NCI-H510A treated with DMSO at 0.1 percent for 48 hours (cell line): ENCODE measurements around the gene NUP214.
"Not testable (repeated sequence)": the region's sequence is repeated elsewhere in the genome, so short reads cannot be mapped to it uniquely, and the experiment has no call there.

Experiments used
- DNase-seq: peaks from one replicate; lab custom pipeline; 2025; lab: John Stamatoyannopoulos, UW

The NUP214 gene

DNA sequence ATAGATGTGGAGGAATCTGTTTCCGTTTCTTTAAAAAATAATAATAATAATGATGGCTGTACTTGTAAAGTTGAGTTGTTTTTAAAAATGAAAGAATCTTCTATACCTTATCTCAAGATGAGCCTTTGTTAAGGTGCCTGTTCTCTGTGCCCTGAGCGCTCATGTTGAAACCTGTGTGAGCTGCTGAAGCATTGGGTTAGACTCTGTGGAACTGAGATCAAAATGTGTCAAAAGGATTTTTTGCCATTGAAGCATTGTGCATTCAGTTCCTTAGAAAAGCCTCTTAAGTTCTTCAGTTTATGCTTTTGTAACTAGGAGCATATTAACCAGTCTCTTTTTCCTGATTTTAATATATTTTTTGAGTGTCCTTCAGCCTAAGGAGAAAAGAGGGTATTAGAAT lies 67.7 kb downstream of the NUP214 start:
- no peak for DNase-seq

DNA sequence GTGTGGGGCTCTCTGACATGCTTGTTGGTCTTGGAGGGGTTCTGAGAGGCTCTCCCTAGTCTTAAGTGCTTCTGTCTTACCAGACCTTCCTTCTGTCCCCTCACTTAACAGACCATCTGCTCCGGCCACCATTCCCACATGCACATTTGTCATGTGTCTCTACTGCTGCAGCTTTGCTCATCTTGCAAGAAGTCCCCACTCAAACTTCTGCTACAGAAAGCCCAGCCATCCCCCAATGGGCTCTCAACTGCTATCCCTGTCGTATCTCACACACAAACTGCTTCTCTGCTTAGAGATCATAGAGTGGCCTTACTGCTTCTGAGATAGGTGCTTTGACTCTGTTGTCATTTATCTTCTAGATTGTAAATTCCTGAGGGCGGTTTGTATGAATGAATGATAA lies 69.4 kb downstream of the NUP214 start:
- DNase-seq = no peak

DNA sequence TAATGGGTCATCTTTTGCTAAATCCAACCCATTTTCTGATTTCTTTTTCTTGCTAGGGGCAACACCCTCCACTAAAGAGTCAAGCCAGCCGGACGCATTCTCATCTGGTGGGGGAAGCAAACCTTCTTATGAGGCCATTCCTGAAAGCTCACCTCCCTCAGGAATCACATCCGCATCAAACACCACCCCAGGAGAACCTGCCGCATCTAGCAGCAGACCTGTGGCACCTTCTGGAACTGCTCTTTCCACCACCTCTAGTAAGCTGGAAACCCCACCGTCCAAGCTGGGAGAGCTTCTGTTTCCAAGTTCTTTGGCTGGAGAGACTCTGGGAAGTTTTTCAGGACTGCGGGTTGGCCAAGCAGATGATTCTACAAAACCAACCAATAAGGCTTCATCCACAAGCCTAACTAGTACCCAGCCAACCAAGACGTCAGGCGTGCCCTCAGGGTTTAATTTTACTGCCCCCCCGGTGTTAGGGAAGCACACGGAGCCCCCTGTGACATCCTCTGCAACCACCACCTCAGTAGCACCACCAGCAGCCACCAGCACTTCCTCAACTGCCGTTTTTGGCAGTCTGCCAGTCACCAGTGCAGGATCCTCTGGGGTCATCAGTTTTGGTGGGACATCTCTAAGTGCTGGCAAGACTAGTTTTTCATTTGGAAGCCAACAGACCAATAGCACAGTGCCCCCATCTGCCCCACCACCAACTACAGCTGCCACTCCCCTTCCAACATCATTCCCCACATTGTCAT lies 72.0 kb downstream of the NUP214 start:
- peak; percentile 92 for DNase-seq

DNA sequence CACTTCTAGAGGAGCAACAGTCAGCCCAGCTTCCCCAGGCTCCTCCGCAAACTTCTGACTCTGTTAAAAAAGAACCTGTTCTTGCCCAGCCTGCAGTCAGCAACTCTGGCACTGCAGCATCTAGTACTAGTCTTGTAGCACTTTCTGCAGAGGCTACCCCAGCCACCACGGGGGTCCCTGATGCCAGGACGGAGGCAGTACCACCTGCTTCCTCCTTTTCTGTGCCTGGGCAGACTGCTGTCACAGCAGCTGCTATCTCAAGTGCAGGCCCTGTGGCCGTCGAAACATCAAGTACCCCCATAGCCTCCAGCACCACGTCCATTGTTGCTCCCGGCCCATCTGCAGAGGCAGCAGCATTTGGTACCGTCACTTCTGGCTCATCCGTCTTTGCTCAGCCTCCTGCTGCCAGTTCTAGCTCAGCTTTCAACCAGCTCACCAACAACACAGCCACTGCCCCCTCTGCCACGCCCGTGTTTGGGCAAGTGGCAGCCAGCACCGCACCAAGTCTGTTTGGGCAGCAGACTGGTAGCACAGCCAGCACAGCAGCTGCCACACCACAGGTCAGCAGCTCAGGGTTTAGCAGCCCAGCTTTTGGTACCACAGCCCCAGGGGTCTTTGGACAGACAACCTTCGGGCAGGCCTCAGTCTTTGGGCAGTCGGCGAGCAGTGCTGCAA lies 72.8 kb downstream of the NUP214 start:
- DNase-seq = peak; percentile 87

DNA sequence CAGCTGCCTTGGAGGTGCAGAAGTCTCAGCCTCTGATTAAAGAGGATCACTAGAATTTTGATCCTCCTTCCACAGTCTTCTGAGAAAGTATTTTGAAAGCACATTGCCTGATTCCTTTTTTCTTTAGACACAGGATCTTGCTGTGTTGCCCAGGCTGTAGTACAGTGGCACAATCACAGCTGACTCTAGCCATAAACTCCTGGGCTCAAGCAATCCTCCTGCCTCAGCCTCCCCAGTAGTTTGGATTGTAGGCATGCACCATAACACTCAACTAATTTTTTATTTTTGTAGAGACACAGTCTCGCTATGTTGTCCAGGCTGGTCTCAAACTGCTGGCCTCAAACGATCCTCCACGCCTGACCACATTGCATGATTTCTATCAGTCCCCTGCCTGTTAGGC lies 76.5 kb downstream of the NUP214 start:
- no peak for DNase-seq

DNA sequence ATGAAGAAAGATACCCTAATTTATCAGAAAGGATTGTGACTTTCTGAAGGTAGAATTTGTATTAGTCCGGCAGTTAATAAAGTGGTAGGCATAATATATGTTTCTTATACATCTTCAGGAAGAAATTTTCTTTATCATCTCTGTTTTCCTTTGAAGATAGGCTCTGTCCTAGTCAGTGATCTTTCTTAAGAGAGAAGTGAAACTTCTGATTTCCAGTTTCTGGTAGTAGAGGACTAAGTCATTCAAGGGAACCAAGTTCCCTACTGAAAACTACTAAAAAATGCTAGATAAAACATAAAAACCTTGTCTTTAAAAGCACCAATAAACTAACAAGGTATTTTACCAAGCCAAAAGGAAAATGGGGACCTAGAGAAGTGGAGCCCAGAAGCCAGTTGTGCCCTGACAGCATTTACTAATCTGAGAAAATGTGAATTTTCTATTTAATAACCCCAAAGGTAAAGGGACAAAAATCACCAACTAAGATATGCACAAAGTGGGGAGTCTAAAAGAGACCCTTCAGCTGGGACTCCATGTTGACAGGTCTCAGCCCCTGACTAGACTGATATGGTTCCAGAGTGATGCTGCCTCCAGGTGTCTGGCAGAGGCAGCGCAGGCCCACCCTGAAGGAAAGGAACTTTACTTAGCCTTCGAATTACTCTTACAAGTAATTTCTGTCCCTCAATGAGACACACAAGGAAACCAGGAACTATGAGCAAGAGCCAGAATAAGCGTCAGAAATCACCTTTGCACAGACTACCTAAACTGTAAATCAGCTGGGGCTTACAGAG lies 78.2 kb downstream of the NUP214 start:
- DNase-seq = no peak

DNA sequence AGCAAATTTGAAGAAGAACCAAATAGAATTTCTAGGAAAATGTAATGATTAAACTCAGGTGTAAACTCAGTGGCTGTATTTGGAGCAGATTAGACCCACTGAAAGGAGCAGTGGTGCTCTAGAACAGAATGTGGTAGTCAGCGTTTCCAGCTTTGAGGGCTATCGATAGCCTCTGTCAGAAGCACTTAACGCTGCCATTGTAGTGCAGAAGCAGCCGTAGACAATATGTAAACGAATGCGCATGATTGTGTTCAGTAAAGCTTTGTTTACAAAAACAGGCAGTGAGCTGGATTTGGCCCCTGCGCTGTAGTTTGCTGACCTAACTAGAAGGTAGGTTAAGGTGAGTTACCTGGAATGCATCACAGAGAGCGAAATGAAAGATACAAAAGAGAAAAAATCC lies 78.9 kb downstream of the NUP214 start:
- peak; percentile 30 for DNase-seq

DNA sequence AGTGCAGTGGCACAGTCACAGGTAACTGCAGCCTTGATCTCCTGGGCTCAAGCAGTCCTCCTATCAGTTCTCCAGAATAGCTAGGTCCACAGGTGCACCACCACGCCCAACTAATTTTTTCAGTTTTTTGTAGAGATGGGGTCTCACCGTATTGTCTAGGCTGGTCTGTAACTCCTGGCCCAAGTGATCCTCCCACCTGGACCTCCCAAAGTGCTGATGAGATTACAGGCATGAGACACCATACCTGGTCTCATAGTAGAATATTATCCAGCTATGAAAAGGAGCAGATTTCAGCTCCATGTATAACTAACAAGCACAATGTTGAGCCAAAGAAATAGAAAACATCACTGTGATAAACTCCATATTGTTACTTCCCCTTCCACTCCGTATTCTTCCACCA lies 81.1 kb downstream of the NUP214 start:
- no peak for DNase-seq

DNA sequence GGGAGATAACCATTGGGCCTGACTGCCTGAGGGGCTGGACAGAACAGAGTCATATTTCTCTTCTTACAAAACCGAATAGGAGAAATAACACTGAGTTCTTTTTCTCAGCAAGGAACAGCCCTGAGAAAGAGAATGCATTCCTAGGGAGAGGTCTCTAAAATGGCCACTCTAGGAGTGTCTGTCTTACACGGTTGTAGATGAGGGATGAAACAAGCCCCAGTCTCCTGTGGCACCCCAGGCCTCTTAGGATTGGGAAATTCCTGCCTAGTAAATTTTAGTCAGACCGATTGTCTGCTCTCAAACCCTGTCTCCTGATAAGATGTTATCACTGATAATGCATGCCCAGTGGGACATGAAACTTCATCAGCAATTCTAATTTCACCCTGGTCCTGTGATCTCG lies 86.5 kb downstream of the NUP214 start:
- DNase-seq = not testable (repeated sequence)

DNA sequence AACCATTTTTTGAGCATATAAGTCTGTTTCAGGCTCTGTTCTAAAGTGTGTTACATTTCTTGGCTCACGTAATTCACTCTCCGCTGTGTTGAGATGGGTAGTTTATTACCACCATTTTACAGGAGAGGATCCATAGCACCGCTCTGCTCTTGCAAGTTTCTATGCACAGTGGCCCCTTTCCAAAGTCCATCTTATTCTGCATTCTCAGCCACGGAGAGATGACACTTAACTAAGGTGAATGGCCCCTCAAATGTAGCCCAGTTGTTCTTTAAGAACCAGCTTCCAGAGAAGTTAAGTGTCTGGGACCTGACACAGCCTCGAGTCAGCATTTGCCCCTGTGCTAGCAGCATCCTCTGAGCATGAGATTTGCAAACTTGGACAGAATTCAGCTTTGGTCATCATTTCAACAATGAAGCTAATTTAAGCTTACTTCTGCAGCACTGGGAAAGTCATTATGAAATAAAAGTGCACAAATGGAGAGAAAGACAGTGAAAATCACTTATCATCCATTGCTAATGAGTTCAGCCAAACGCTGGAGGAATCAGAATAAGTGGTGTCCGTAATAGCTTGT lies 89.0 kb downstream of the NUP214 start:
- no peak for DNase-seq

DNA sequence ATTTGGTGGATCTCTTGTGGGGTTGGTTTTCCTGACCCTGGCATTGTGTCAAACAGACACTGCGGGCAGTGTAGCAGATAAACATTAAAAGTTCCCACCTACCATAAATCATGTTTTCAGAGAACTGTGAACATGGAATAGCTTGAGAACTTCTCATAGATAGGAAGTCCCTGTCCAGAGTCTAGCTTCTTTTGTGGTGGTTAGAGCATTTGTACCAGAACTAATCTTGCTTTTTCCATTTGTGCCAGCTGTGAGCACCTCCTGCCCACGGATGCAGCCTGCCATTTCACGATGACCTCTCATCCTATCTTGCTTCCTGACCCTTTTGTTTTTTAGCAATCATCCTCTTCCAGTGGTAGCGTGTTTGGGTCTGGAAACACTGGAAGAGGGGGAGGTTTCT lies 89.5 kb downstream of the NUP214 start:
- DNase-seq = no peak

DNA sequence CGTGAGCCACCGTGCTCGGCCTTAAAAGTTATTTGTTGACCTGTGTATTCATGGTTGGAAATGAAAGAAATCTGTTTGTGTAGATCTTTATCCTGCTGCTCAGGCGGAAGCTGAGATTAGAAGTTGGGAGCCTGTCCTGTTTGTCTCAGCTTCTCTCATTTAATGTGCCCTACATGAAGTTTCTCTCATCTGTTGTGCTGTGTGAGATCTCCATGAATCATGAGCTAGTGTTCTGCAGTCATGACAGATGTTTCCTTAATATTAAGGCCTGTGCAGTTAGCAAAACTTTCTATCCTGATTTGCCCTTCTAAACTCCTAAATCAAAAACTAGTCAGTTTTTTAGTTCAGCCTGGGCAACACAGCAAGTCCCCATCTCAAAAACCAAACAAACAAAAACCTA lies 91.4 kb downstream of the NUP214 start:
- DNase-seq = no peak

DNA sequence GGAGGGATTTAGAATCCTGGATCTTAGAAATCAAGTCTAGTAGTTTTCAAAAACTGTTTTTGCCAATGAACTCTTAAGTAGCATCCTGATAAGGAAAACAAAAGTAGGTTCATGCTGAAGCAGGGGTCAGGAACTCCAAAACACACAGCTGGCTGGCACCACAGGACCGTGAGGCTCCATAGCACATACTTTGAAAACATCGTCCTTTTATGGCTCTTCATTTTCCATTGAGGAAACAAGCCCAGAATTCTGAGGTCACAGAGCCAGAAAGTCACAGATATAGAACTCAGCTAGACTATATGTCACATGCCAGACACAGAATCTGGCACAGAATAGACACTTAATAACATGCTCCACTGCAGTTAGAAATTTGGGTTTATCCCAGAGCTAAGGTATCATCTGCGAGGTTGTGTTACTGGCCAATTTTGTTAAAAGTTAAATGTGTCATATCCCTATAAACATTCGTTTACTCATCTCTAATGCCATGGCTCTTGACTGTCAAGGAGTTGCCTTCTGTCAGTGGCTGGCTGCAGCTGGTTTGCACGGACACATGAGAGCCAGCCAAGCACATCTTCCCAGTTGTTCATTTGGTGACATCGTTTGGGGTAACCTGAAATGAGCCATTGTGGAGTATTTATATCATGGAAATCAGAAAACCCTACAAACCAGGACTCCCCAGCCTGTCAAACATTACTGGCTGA lies 92.1 kb downstream of the NUP214 start:
- DNase-seq = peak; percentile 82

DNA sequence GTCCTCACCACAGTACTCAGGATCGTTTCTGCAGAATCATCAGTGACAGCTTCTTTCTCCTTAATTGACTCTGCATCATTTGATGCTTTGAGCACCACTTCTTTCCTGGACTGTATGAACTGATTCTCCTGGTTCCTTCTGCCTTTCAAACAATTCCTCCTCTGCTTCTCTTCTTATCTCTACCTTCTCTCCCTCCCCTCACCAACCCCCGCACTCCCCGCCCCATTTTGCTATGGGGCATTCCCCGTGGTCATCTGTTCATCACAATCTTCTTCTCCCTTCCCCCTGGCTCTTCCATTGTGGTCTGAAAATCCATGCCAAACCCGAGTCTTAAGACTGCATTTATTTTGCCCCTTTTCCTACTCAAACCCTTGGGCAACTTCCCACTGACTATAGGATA lies 93.0 kb downstream of the NUP214 start:
- no peak for DNase-seq

DNA sequence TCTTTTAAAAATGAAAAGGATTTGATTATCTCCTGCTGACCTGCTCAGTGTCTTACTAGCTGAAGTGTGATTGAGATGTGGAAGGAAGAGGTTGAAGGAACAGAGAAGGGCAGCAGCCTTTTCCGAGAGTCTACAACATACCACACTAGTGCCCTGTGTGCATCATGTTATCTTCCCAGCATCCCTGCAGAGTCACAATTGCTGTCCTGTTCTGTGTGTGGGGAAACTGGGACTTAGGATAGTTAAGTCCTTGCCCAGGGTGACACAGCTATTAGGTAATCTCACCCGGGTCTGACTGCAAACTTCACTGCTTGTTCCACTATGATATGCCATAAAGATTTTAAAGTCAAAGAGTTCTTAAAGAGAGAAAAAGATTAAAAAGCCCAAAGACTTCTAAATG lies 95.1 kb downstream of the NUP214 start:
- no peak for DNase-seq

DNA sequence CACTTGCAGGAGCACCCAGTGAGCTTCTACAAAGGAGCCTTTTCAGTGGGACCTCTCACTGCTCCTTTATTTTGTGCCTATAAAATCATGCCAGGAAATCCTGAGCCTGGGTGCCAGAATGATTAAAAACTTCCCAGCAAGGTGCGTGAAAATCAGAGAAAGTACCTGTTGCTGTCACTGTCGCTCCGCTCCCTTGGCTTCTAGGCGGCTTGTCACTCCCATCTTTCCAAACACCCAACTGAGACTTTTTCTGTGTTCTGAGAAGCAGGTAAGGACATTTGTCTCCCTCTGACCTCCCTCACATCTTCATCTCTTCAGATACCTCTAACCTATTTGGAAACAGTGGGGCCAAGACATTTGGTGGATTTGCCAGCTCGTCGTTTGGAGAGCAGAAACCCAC lies 97.1 kb downstream of the NUP214 start:
- DNase-seq = no peak

DNA sequence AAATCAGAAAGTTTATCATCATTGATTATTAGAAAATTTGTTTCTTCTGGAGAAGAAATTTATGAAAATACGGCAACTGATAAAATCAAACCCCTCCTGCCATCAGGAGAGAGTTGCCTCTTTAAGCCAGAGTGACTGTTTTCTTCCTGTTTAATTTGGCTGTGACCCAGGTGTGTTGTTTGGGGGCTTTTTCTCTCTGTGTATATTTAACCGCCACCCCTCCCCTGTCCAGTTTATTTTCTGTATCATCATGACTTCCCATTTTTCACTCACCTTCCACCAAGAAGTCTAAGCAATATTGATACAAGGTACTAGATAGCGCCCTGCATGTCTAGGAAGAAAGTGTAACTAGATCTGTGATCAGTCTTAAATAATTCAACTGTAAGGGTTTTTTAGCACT lies 100.8 kb downstream of the NUP214 start:
- DNase-seq = no peak

DNA sequence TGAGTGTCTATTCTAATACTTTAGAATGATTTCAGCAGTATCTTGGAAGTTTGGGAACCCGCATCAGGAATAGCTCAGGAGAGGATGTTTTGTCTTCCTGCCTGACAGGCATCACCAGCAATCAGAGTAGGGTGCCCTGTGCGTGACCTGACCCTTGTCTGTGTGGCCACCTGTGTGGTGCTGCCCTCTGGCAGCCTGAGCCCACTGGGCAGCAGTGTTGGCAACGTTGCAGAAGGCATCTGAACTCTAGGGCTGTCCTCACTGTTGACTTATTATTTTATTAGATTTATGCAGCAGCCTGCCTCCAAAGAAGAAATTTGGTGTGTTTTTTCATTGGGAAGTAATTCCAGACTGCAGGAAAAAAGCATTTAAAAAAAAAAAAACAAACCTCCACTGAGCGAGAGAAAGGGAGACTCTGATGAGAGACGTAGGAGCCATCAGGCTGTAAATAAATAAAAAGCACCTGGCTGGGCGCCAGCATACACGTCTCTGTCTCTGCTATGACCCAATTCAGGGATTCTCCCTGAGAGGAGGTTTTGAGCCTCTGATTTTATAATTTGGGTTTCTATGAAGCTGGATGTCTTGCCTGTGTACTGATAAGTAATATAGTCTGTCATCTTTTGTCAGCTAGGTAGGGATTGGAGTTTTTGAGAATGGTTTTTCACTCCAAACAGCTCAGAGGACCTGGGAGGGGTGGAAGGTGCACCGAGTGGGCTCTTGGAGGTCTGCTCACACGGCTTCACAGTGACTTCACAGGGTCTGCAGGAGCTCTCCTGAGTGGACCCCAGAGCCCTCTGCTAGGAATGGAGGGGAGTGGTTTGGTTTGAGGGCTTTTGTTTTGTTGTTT lies 101.9 kb downstream of the NUP214 start:
- peak; percentile 53 for DNase-seq

DNA sequence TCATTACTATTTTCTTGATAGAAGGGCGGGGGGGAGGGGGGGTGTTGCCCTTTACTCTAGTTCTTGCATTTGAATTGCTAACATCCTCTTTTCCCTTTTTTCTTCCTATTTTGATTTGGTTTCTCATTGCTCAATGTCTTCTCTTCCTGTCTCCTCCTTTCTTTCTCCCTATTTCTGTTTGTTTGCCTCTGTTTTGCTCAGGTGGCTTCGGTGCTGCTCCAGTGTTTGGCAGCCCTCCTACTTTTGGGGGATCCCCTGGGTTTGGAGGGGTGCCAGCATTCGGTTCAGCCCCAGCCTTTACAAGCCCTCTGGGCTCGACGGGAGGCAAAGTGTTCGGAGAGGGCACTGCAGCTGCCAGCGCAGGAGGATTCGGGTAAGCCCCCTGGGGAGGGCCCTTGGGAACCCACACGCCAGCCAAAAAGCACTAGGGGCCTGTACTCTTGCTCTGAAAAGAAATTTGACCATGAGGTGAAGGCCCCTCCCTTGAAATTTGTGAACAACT lies 102.6 kb downstream of the NUP214 start:
- DNase-seq = no peak

DNA sequence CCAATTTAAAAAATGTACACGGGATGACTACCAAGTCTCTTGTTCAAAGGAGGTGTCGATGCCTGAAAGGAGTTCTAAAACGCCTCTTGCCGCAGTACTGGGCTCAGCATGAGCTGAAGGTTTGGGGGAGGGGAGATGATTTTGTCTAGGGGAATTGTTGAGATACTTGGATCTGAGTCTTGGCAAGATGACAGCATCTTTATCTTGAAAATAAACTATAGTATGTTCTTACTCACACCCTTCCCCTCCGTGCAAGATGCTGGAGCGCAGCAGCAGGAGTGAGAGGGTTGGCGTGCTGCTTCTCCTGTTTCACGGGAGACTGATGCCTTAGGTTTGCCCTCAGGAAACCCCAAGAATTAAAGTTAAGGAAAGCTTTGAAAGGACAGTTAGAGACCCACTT lies 103.6 kb downstream of the NUP214 start:
- no peak for DNase-seq

DNA sequence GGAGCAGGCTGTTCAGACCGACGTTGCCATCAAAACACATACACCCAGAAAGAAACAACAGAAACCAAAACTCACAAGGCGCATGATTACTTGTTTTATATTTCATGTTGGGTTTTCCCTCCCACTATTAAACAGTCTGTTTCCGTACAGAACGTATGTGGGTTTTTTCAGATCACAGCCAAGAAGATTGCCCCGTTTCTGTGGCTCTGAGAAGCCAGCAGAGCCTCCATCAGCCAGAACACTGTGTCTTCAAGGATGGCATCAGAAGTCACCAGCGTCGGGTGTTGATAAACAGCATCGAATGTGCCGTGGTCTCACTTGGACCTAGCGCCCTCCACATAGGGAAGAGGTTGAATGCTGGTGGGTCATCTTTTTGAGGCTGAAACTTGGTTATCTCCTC lies 108.2 kb downstream of the NUP214 start:
- no peak for DNase-seq
